Immature natural killer cell (primary cell): ENCODE results near the gene RAB4B. TPM values are rescaled to one million over a fixed set of nuclear protein-coding genes. Genes with fewer than 3 reads are reported as not detected.
"Not testable (repeated sequence)": the region's sequence is repeated elsewhere in the genome, so short reads cannot be mapped to it uniquely, and the experiment has no call there.

Experiments
- DNase-seq, 3 donors: peaks; one replicate each; pipeline ENCODE4 v3.0.0; 2022; ENCODE audit warnings: mixed read lengths in 1 of 3
- H3K27ac Mint-ChIP-seq, 6 donors: one replicate each; pipeline ENCODE4 v1.8.0; 2020; ENCODE audit warnings: mixed read lengths in 6 of 6, mild to moderate bottlenecking in 5 of 6, inconsistent platforms in 4 of 6, moderate library complexity in 3 of 6
- H3K27me3 Mint-ChIP-seq, 3 donors: one replicate each; pipeline ENCODE4 v1.8.0; 2020 to 2021; ENCODE audit warnings: low read depth in 3 of 3, mild to moderate bottlenecking in 3 of 3, mixed read lengths in 3 of 3, moderate library complexity in 3 of 3, inconsistent platforms in 1 of 3
- H3K36me3 Mint-ChIP-seq, 3 donors: one replicate each; pipeline ENCODE4 v1.8.0; 2020; ENCODE audit warnings: mixed read lengths in 3 of 3, inconsistent platforms in 2 of 3, mild to moderate bottlenecking in 2 of 3
- H3K4me1 Mint-ChIP-seq, 2 donors: one replicate each; pipeline ENCODE4 v1.8.0; 2020; ENCODE audit warnings: inconsistent platforms in 2 of 2, mild to moderate bottlenecking in 2 of 2, mixed read lengths in 2 of 2, moderate library complexity in 1 of 2
- H3K4me3 Mint-ChIP-seq, 5 donors: one replicate each; pipeline ENCODE4 v1.8.0; 2020; ENCODE audit warnings: mild to moderate bottlenecking in 5 of 5, mixed read lengths in 5 of 5, inconsistent platforms in 3 of 5, moderate library complexity in 3 of 5
- H3K9me3 Mint-ChIP-seq, 6 donors: one replicate each; pipeline ENCODE4 v1.8.0; 2020; ENCODE audit warnings: mild to moderate bottlenecking in 6 of 6, mixed read lengths in 6 of 6, inconsistent platforms in 4 of 6, moderate library complexity in 3 of 6
- polyA plus RNA-seq, 3 donors: library from polyadenylated mRNA; unstranded; fragments of 300-500 nt; fragmentation: Illumina TruSeq; gene quantifications; one replicate each; pipeline ENCODE4 v1.2.3, GENCODE V29; 2021

Gene RAB4B
- polyA plus RNA-seq, 3 donors from 2014 or later = 129 to 151 (median 150) TPM

- DNase-seq = peak; percentile 72 to 79 (median 72)
- H3K27me3 Mint-ChIP-seq, H3K36me3 Mint-ChIP-seq, H3K9me3 Mint-ChIP-seq: not testable (repeated sequence)
- Mint-ChIP-seq H3K4me1 (peaks cover 34 to 38% of the 10 kb centered on the region in 2 donors), H3K4me3 (peak overlapping the region; percentile 81 to 94 (median 84)), H3K27ac (peak overlapping the region; percentile 87 to 97 (median 94))
Measured at GRCh38 chr19:40818480-40819399, 40.7 kb downstream of the RAB4B start.

- DNase-seq = peak; percentile 58 to 68 (median 63)
- H3K27ac Mint-ChIP-seq = peak overlapping the region; percentile 56 to 97 (median 94)
Measured at GRCh38 chr19:40819479-40820234, 41.6 kb downstream of the RAB4B start.

GRCh38 chr19:40822161-40822560 lies 44.1 kb downstream of the RAB4B start:
- Mint-ChIP-seq H3K27me3 (peaks cover 13 to 17% (median 15%) of the 10 kb centered on the region in 3 donors), H3K27ac (peak overlapping the region in 5 of 6 donors; percentile 32 to 98 (median 84)), H3K36me3 (peaks cover 0 to 3% (median 0%) of the 10 kb centered on the region in 3 donors), H3K4me3 (no peak overlapping the region), H3K4me1 (peaks cover 64 to 67% of the 10 kb centered on the region in 2 donors), H3K9me3 (no peaks in the 10 kb centered on the region)
- no peak for DNase-seq

More at GRCh38 chr19:40819479-40820234, 41.6 kb downstream of the RAB4B start:
- not testable (repeated sequence) for H3K9me3 Mint-ChIP-seq, H3K36me3 Mint-ChIP-seq, H3K27me3 Mint-ChIP-seq
- Mint-ChIP-seq H3K4me3 (peak overlapping the region; percentile 40 to 84 (median 51)), H3K4me1 (peaks cover 39 to 45% of the 10 kb centered on the region in 2 donors)

- Mint-ChIP-seq H3K27me3 (peaks cover 18 to 20% (median 18%) of the 10 kb centered on the region in 3 donors), H3K4me3 (peak overlapping the region in 1 of 5 donors; percentile 18), H3K27ac (peak overlapping the region in 5 of 6 donors; percentile 65 to 98 (median 91)), H3K4me1 (peaks cover 67 to 71% of the 10 kb centered on the region in 2 donors)
- not testable (repeated sequence) for H3K36me3 Mint-ChIP-seq, H3K9me3 Mint-ChIP-seq, DNase-seq
Measured at GRCh38 chr19:40822704-40823553, 44.9 kb downstream of the RAB4B start.

GRCh38 chr19:40824916-40825315 lies 46.9 kb downstream of the RAB4B start:
- peak overlapping the region in 5 of 6 donors; percentile 92 to 99 (median 96) for H3K27ac Mint-ChIP-seq
- H3K4me1 Mint-ChIP-seq = peaks cover 58 to 64% of the 10 kb centered on the region in 2 donors
- not testable (repeated sequence) for H3K36me3 Mint-ChIP-seq, DNase-seq, H3K9me3 Mint-ChIP-seq
- peaks cover 17 to 22% (median 20%) of the 10 kb centered on the region in 3 donors for H3K27me3 Mint-ChIP-seq
- peak overlapping the region in 1 of 5 donors; percentile 5 for H3K4me3 Mint-ChIP-seq

- H3K4me1 Mint-ChIP-seq = peaks cover 57 to 64% of the 10 kb centered on the region in 2 donors
- H3K4me3 Mint-ChIP-seq = peak overlapping the region; percentile 27 to 62 (median 45)
- H3K36me3 Mint-ChIP-seq, H3K9me3 Mint-ChIP-seq, DNase-seq: not testable (repeated sequence)
- H3K27me3 Mint-ChIP-seq = peaks cover 17 to 22% (median 20%) of the 10 kb centered on the region in 3 donors
- peak overlapping the region; percentile 68 to 99 (median 94) for H3K27ac Mint-ChIP-seq
Measured at GRCh38 chr19:40825460-40826095, 47.5 kb downstream of the RAB4B start.

- not testable (repeated sequence) for H3K9me3 Mint-ChIP-seq, DNase-seq, H3K36me3 Mint-ChIP-seq
- Mint-ChIP-seq H3K27ac (peak overlapping the region; percentile 93 to 99 (median 98)), H3K4me3 (peak overlapping the region; percentile 67 to 78 (median 71)), H3K27me3 (peaks cover 17 to 22% (median 20%) of the 10 kb centered on the region in 3 donors), H3K4me1 (peaks cover 60 to 67% of the 10 kb centered on the region in 2 donors)
Measured at GRCh38 chr19:40826312-40826698, 48.3 kb downstream of the RAB4B start.

- peak; percentile 91 to 95 (median 94) for DNase-seq
- not testable (repeated sequence) for H3K9me3 Mint-ChIP-seq, H3K36me3 Mint-ChIP-seq
- Mint-ChIP-seq H3K27me3 (peaks cover 17 to 22% (median 20%) of the 10 kb centered on the region in 3 donors), H3K4me1 (peaks cover 61 to 68% of the 10 kb centered on the region in 2 donors), H3K27ac (peak overlapping the region; percentile 93 to 99 (median 98)), H3K4me3 (peak overlapping the region; percentile 67 to 78 (median 71))
Measured at GRCh38 chr19:40826699-40827385, 48.8 kb downstream of the RAB4B start.

- Mint-ChIP-seq H3K36me3 (peaks cover 0 to 5% (median 4%) of the 10 kb centered on the region in 3 donors), H3K27me3 (peaks cover 16 to 22% (median 17%) of the 10 kb centered on the region in 3 donors), H3K4me3 (peak overlapping the region; percentile 67 to 78 (median 71)), H3K27ac (peak overlapping the region; percentile 93 to 99 (median 98)), H3K9me3 (no peaks in the 10 kb centered on the region), H3K4me1 (peaks cover 63 to 73% of the 10 kb centered on the region in 2 donors)
- no peak for DNase-seq
Measured at GRCh38 chr19:40827386-40828247, 49.6 kb downstream of the RAB4B start.

- Mint-ChIP-seq H3K4me3 (peak overlapping the region in 1 of 5 donors; percentile 46), H3K36me3 (peaks cover 0 to 5% (median 4%) of the 10 kb centered on the region in 3 donors)
Measured at GRCh38 chr19:40829205-40829604, 51.2 kb downstream of the RAB4B start.

GRCh38 chr19:40830741-40831140 lies 52.7 kb downstream of the RAB4B start:
- peaks cover 54 to 60% of the 10 kb centered on the region in 2 donors for H3K4me1 Mint-ChIP-seq
- H3K27ac Mint-ChIP-seq = peak overlapping the region in 5 of 6 donors; percentile 77 to 99 (median 98)
- H3K4me3 Mint-ChIP-seq, H3K36me3 Mint-ChIP-seq, H3K9me3 Mint-ChIP-seq, DNase-seq: not testable (repeated sequence)
- H3K27me3 Mint-ChIP-seq = peaks cover 14 to 20% (median 15%) of the 10 kb centered on the region in 3 donors

More at GRCh38 chr19:40829205-40829604, 51.2 kb downstream of the RAB4B start:
- no peak for DNase-seq
- Mint-ChIP-seq H3K27me3 (peaks cover 14 to 22% (median 17%) of the 10 kb centered on the region in 3 donors), H3K4me1 (peaks cover 65 to 72% of the 10 kb centered on the region in 2 donors), H3K9me3 (no peaks in the 10 kb centered on the region), H3K27ac (peak overlapping the region; percentile 74 to 99 (median 92))
